LNCaP clone FGC (cell line): ENCODE measurements around the gene DPEP2NB.

Source experiments
- DNase-seq: peaks from one replicate; pipeline ENCODE4 v3.0.0-alpha.2; 2011; ENCODE audit warnings: low read depth
- H3K4me3 ChIP-seq: 2 replicates; pipeline ENCODE4 v1.5.1; 2011; ENCODE audit warnings: mild to moderate bottlenecking, low read depth, low read length, control low read depth
- CTCF ChIP-seq: IDR thresholded peaks from 2 replicates; pipeline ENCODE4 v1.5.1; 2012; ENCODE audit warnings: mild to moderate bottlenecking; ENCODE audit not compliant: control insufficient read depth, insufficient read depth; ENCODE audit errors: extremely low read depth

DPEP2NB gene

GRCh38 chr16:67965668-67966548, 49.8 kb downstream of the DPEP2NB start:
- H3K4me3 ChIP-seq = no peak overlapping the region
- no peak for TF ChIP-seq CTCF
- no peak for DNase-seq

GRCh38 chr16:67964477-67965131, 51.1 kb downstream of the DPEP2NB start:
- no peak for DNase-seq
- no peak overlapping the region for H3K4me3 ChIP-seq
- TF ChIP-seq CTCF = no peak

GRCh38 chr16:67963662-67964321, 51.9 kb downstream of the DPEP2NB start:
- no peak overlapping the region for H3K4me3 ChIP-seq
- no peak for DNase-seq
- no peak for TF ChIP-seq CTCF
